Cardiac fibroblast (primary cell): ENCODE data around the gene RCAN2.

Experiments used
- DNase-seq, 2 donors: peaks; one replicate each; pipeline versions ENCODE4 v3.0.0 to v3.0.0-alpha.2; 2010; ENCODE audit warnings: low read depth in 2 of 2
- H3K4me3 ChIP-seq, 2 donors: replicated peaks in 1 of 2; 1 replicate in 1 of 2; 2 replicates in 1 of 2; pipeline ENCODE4 v1.5.1; 2011; ENCODE audit warnings: low read depth in 2 of 2, low read length in 2 of 2, mild to moderate bottlenecking in 2 of 2, moderate library complexity in 1 of 2
- CTCF ChIP-seq: IDR thresholded peaks from one replicate; pipeline ENCODE4 v1.5.1; 2011; ENCODE audit warnings: low read depth, mild to moderate bottlenecking, low read length, inconsistent platforms

RCAN2 gene

GRCh38 chr6:46320505-46320904 is 170.7 kb downstream of the RCAN2 start:
- peak; percentile 12 to 24 for DNase-seq
- no peak for TF ChIP-seq CTCF

GRCh38 chr6:46315589-46315988 is 175.7 kb downstream of the RCAN2 start:
- no peak for DNase-seq
- no peak for TF ChIP-seq CTCF
- H3K4me3 ChIP-seq, result no peak overlapping the region

More at GRCh38 chr6:46320505-46320904, 170.7 kb downstream of the RCAN2 start:
- no peak overlapping the region for H3K4me3 ChIP-seq

- H3K4me3 ChIP-seq, result no peak overlapping the region
- DNase-seq, result no peak
- no peak for TF ChIP-seq CTCF
Observed at GRCh38 chr6:46312654-46313053, 178.6 kb downstream of the RCAN2 start.

- no peak overlapping the region for H3K4me3 ChIP-seq
- no peak for DNase-seq
- TF ChIP-seq CTCF, result no peak
Observed at GRCh38 chr6:46310196-46310595, 181.1 kb downstream of the RCAN2 start.

GRCh38 chr6:46306431-46306830 is 184.8 kb downstream of the RCAN2 start:
- DNase-seq, result no peak
- TF ChIP-seq CTCF, result no peak
- no peak overlapping the region for H3K4me3 ChIP-seq

- DNase-seq, result no peak
- TF ChIP-seq CTCF, result no peak
- H3K4me3 ChIP-seq, result no peak overlapping the region
Observed at GRCh38 chr6:46305833-46306232, 185.4 kb downstream of the RCAN2 start.

GRCh38 chr6:46305236-46305635 is 186.0 kb downstream of the RCAN2 start:
- DNase-seq, result no peak
- TF ChIP-seq CTCF, result no peak
- H3K4me3 ChIP-seq, result no peak overlapping the region
